ENCODE data around the gene LRRC4C. TPM values are rescaled to one million over a fixed set of nuclear protein-coding genes. Genes with fewer than 3 reads are reported as not detected.

Gene LRRC4C
- total RNA-seq, 3 donors from 2014 or later (not counting 1 experiment from before 2014, with no cell fraction given) = not detected

DNA sequence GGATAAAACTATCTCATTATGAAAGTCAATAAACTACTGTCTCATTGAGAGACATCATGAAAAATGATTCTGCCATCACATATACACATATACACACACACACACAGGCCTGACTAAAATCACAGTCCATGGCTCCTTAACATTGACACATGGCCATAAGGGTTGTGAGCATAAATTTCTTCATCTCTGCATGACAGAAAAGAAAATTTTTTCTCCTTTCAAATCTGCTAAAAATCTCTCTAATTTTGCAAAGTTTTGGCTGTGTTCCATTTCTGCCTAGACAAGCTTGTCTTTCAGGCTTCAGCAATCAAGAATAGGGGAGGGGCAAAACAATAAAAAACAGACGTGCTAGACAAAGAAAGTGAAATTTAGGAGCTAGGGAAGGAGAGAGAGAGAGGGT lies 324.5 kb downstream of the LRRC4C start:
- H3K9me3 ChIP-seq (ENCODE audit: control insufficient read depth, insufficient read depth, low read length) = no peaks in the 10 kb centered on the region
- TF ChIP-seq, protein P1, sequence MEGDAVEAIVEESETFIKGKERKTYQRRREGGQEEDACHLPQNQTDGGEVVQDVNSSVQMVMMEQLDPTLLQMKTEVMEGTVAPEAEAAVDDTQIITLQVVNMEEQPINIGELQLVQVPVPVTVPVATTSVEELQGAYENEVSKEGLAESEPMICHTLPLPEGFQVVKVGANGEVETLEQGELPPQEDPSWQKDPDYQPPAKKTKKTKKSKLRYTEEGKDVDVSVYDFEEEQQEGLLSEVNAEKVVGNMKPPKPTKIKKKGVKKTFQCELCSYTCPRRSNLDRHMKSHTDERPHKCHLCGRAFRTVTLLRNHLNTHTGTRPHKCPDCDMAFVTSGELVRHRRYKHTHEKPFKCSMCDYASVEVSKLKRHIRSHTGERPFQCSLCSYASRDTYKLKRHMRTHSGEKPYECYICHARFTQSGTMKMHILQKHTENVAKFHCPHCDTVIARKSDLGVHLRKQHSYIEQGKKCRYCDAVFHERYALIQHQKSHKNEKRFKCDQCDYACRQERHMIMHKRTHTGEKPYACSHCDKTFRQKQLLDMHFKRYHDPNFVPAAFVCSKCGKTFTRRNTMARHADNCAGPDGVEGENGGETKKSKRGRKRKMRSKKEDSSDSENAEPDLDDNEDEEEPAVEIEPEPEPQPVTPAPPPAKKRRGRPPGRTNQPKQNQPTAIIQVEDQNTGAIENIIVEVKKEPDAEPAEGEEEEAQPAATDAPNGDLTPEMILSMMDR (IDR thresholded peaks at IDR 0.05) = no peak
- no peak overlapping the region for H3K27ac ChIP-seq (ENCODE audit: low read length)
- Mint-ChIP-seq H3K4me3 (no peak overlapping the region), H3K4me1 (no peaks in the 10 kb centered on the region), H3K27me3 (ENCODE audit: low read depth in 2 of 2) (no peaks in the 10 kb centered on the region), H3K27ac (no peak overlapping the region), H3K36me3 (no peaks in the 10 kb centered on the region), H3K9me3 (peaks cover 17 to 20% of the 10 kb centered on the region in 2 donors)
- ATAC-seq (no peak), DNase-seq (no peak)
- H3K4me1 ChIP-seq (ENCODE audit: control insufficient read depth, insufficient read depth, low read length) = no peaks in the 10 kb centered on the region
- H3K36me3 ChIP-seq (ENCODE audit: control insufficient read depth, insufficient read depth, low read length) = no peaks in the 10 kb centered on the region
- no peak overlapping the region for H3K4me3 ChIP-seq (ENCODE audit: low read length)
- intact Hi-C loops (cut with micrococcal nuclease) = no loop called here
- no peaks in the 10 kb centered on the region for H3K27me3 ChIP-seq (ENCODE audit: control insufficient read depth, insufficient read depth, low read length)
- 26% methylated on average over 1 of the region's 1 CpG for WGBS (ENCODE audit: insufficient coverage)

DNA sequence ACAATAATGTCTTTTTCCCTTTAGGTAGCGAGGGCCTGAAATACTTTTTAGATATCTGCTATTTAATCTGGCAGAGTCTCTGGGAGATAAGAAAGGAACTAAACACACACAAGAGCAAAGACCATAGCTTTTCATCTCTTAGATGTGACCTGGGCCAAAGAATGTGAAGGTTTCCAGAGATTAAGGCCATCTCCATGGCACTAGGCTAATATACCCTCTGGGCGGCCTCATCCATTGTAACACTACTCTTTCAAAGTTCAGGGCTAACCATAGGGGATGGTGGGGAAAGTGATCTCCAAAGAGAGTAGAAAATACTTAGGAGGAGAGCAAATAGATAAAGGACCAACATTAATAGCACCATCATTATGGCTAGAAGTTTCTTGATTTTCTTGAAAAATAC lies 326.4 kb downstream of the LRRC4C start:
- ATAC-seq = no peak
- DNase-seq = no peak
- H3K9me3 Mint-ChIP-seq = peaks cover 20 to 22% of the 10 kb centered on the region in 2 donors

DNA sequence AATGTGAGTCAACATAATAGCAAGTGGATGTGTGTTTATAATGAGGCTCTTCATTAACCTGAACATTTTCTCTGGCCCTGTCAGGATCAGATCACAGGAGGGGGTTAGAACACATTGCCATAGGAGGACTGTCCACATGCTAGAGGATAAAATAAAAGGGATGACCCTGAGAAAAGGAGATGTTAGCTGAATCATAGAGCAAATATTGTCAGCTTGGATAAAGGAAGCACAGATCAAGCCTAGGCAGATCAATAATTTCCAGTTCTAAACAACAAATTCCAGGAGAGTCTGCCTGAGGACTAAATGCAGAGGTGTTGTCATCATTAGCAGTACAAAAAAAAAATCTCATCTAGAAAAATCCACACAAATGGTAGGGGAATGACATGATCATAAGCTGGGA lies 337.9 kb downstream of the LRRC4C start:
- no peak for DNase-seq
- intact Hi-C loops (cut with micrococcal nuclease) = no loop called here
- peaks cover 5% of the 10 kb centered on the region for H3K36me3 Mint-ChIP-seq
- H3K9me3 ChIP-seq (ENCODE audit: control insufficient read depth, insufficient read depth, low read length) = no peaks in the 10 kb centered on the region
- H3K4me3 ChIP-seq (ENCODE audit: low read length) = no peak overlapping the region
- no peaks in the 10 kb centered on the region for H3K27me3 ChIP-seq (ENCODE audit: control insufficient read depth, insufficient read depth, low read length)
- H3K4me1 Mint-ChIP-seq = no peaks in the 10 kb centered on the region
- no peak overlapping the region for H3K27ac ChIP-seq (ENCODE audit: low read length)
- H3K27me3 Mint-ChIP-seq (ENCODE audit: low read depth in 2 of 2) = no peaks in the 10 kb centered on the region
- no peak for ATAC-seq
- H3K9me3 Mint-ChIP-seq = peaks cover 13 to 18% of the 10 kb centered on the region in 2 donors
- H3K4me1 ChIP-seq (ENCODE audit: control insufficient read depth, insufficient read depth, low read length) = no peaks in the 10 kb centered on the region
- no peaks in the 10 kb centered on the region for H3K36me3 ChIP-seq (ENCODE audit: control insufficient read depth, insufficient read depth, low read length)
- H3K4me3 Mint-ChIP-seq = no peak overlapping the region
- no peak overlapping the region for H3K27ac Mint-ChIP-seq
- TF ChIP-seq, protein P1 (IDR thresholded peaks at IDR 0.05) = no peak

More for the DNA sequence above, 326.4 kb downstream of the LRRC4C start:
- Mint-ChIP-seq H3K36me3 (no peaks in the 10 kb centered on the region), H3K27ac (no peak overlapping the region), H3K4me1 (no peaks in the 10 kb centered on the region), H3K27me3 (ENCODE audit: low read depth in 2 of 2) (no peaks in the 10 kb centered on the region), H3K4me3 (no peak overlapping the region)
- H3K4me3 ChIP-seq (ENCODE audit: low read length) = no peak overlapping the region
- no peaks in the 10 kb centered on the region for H3K36me3 ChIP-seq (ENCODE audit: control insufficient read depth, insufficient read depth, low read length)
- intact Hi-C loops (cut with micrococcal nuclease) = no loop called here
- no peaks in the 10 kb centered on the region for H3K27me3 ChIP-seq (ENCODE audit: control insufficient read depth, insufficient read depth, low read length)
- WGBS (ENCODE audit: insufficient coverage) = no CpG with 5 or more reads among the region's 2 CpGs
- no peaks in the 10 kb centered on the region for H3K9me3 ChIP-seq (ENCODE audit: control insufficient read depth, insufficient read depth, low read length)
- H3K27ac ChIP-seq (ENCODE audit: low read length) = no peak overlapping the region
- no peaks in the 10 kb centered on the region for H3K4me1 ChIP-seq (ENCODE audit: control insufficient read depth, insufficient read depth, low read length)
- TF ChIP-seq, protein P1 (IDR thresholded peaks at IDR 0.05) = no peak

DNA sequence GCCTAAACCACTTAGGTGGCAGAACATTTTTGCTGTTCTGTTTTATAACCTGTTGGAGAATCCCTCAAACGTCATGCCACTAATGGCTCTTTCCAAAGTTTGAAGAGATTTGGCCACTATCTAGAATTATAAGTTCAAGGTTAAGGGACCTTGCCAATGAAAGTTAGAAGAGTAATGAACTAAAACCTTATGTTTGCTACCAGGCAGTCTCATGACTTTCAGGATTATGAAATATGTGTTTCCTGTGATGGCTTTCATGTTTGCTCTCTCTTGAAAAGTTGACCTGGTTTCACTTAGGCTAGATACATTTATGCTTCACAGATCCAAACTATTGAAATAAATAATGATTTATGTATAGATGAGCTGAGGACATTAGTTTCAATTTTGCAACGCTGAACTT lies 340.0 kb downstream of the LRRC4C start:
- no peaks in the 10 kb centered on the region for H3K4me1 ChIP-seq (ENCODE audit: control insufficient read depth, insufficient read depth, low read length)

More for the DNA sequence above, 340.0 kb downstream of the LRRC4C start:
- DNase-seq (no peak), ATAC-seq (no peak)
- Histone ChIP-seq H3K27ac (ENCODE audit: low read length) (no peak overlapping the region), H3K27me3 (ENCODE audit: control insufficient read depth, insufficient read depth, low read length) (no peaks in the 10 kb centered on the region), H3K4me3 (ENCODE audit: low read length) (no peak overlapping the region), H3K36me3 (ENCODE audit: control insufficient read depth, insufficient read depth, low read length) (no peaks in the 10 kb centered on the region), H3K9me3 (ENCODE audit: control insufficient read depth, insufficient read depth, low read length) (no peaks in the 10 kb centered on the region)
- Mint-ChIP-seq H3K36me3 (peaks cover 5% of the 10 kb centered on the region), H3K27ac (no peak overlapping the region), H3K27me3 (ENCODE audit: low read depth in 2 of 2) (no peaks in the 10 kb centered on the region), H3K4me3 (no peak overlapping the region), H3K9me3 (peaks cover 13 to 18% of the 10 kb centered on the region in 2 donors), H3K4me1 (no peaks in the 10 kb centered on the region)
- intact Hi-C loops (cut with micrococcal nuclease) = no loop called here
- WGBS (ENCODE audit: insufficient coverage) = 77% methylated on average over 1 of the region's 2 CpGs
- TF ChIP-seq, protein P1 (IDR thresholded peaks at IDR 0.05) = no peak

Measured in natural killer cell (primary cell).